Keratinocyte (primary cell): ENCODE data around the gene ANKDD1A. TPM values are rescaled to one million over a fixed set of nuclear protein-coding genes. Genes with fewer than 3 reads are reported as not detected.

ENCODE experiments used
- DNase-seq: peaks from one replicate; pipeline ENCODE4 v3.0.0-alpha.2; 2011; ENCODE audit warnings: low read depth, missing footprints, low spot score
- FAIRE-seq: peaks from 2 replicates; lab custom pipeline; 2011; peaks lifted over from hg19 to GRCh38; lab: Jason Lieb, UNC
- H2AFZ ChIP-seq: 2 replicates; pipeline ENCODE4 v1.6.0; 2012; ENCODE audit warnings: low read length, control low read depth, inconsistent platforms; ENCODE audit not compliant: control insufficient read depth
- H3K27ac ChIP-seq: 2 replicates; pipeline ENCODE4 v1.5.1; 2011; ENCODE audit warnings: low read length; ENCODE audit not compliant: control insufficient read depth, insufficient read depth
- H3K27me3 ChIP-seq: 3 replicates; pipeline ENCODE4 v1.6.0; 2011; ENCODE audit warnings: low read length; ENCODE audit not compliant: control insufficient read depth, insufficient read depth; ENCODE audit errors: extremely low read depth
- H3K36me3 ChIP-seq, 2 experiments: 2 replicates in 1 of 2; 3 replicates in 1 of 2; pipeline ENCODE4 v1.5.1; 2011; ENCODE audit warnings: low read length in 2 of 2, mild to moderate bottlenecking in 1 of 2; ENCODE audit not compliant: control insufficient read depth in 2 of 2, insufficient read depth in 2 of 2; ENCODE audit errors: extremely low read depth in 1 of 2
- H3K4me1 ChIP-seq: 3 replicates; pipeline ENCODE4 v1.5.1; 2011; ENCODE audit warnings: low read length; ENCODE audit not compliant: control insufficient read depth, insufficient read depth; ENCODE audit errors: extremely low read depth
- H3K4me2 ChIP-seq: 3 replicates; pipeline ENCODE4 v1.6.0; 2011; ENCODE audit warnings: low read depth, low read length; ENCODE audit not compliant: control insufficient read depth, insufficient read depth; ENCODE audit errors: extremely low read depth
- H3K4me3 ChIP-seq, 3 experiments: fragments of 200-600 bp in 1 of 3; sonication (generic) in 1 of 3; 2 replicates in 2 of 3; 3 replicates in 1 of 3; pipeline ENCODE4 v1.5.1; 2011 to 2016; ENCODE audit warnings: low read length in 3 of 3, mild to moderate bottlenecking in 3 of 3, control low read depth in 2 of 3, inconsistent platforms in 1 of 3, low read depth in 1 of 3, mixed read lengths in 1 of 3, mixed run types in 1 of 3, moderate library complexity in 1 of 3; ENCODE audit not compliant: control insufficient read depth in 2 of 3, insufficient read depth in 2 of 3; ENCODE audit errors: extremely low read depth in 1 of 3
- H3K79me2 ChIP-seq: 2 replicates; pipeline ENCODE4 v1.6.0; 2012; ENCODE audit warnings: low read length; ENCODE audit not compliant: control insufficient read depth, insufficient read depth
- H3K9ac ChIP-seq: 3 replicates; pipeline ENCODE4 v1.6.0; 2011; ENCODE audit warnings: low read length; ENCODE audit not compliant: control insufficient read depth, insufficient read depth; ENCODE audit errors: extremely low read depth
- H3K9me1 ChIP-seq: 3 replicates; pipeline ENCODE4 v1.6.0; 2011; ENCODE audit warnings: low read length; ENCODE audit not compliant: control insufficient read depth, insufficient read depth; ENCODE audit errors: extremely low read depth
- H3K9me3 ChIP-seq: 2 replicates; pipeline ENCODE4 v1.5.1; 2012; ENCODE audit warnings: low read depth, low read length; ENCODE audit not compliant: control insufficient read depth
- H4K20me1 ChIP-seq: 3 replicates; pipeline ENCODE4 v1.6.0; 2011; ENCODE audit warnings: low read length; ENCODE audit not compliant: control insufficient read depth, insufficient read depth; ENCODE audit errors: extremely low read depth
- CTCF ChIP-seq, 3 experiments: IDR thresholded peaks in 1 of 3; conservative IDR thresholded peaks in 1 of 3; optimal IDR thresholded peaks in 1 of 3; 2 replicates in 2 of 3; 3 replicates in 1 of 3; pipeline versions ENCODE3 to v1.5.1; 2011; ENCODE audit warnings: low read length in 3 of 3, mild to moderate bottlenecking in 3 of 3, moderate library complexity in 2 of 3, control low read depth in 1 of 3, inconsistent platforms in 1 of 3; ENCODE audit not compliant: insufficient read depth in 2 of 3; ENCODE audit errors: extremely low read depth in 1 of 3
- EZH2 ChIP-seq: IDR thresholded peaks from one replicate; pipeline ENCODE4 v1.6.1; 2012; ENCODE audit warnings: inconsistent platforms, mild to moderate bottlenecking, low read length, moderate library complexity
- dilution Hi-C: fragments of 300-500 bp; cut with MboI; formaldehyde crosslinking; loops from one replicate; pipeline ENCODE4 v1.7.0; 2020; ENCODE audit warnings: low sequenced_read_pairs; ENCODE audit not compliant: extremely low pct_ligation_motif_present
- polyA plus RNA-seq, 5 experiments: library from polyadenylated mRNA; depleted of rRNA in 3 of 5; stranded (reverse) in 3 of 5; stranded (forward) in 1 of 5; unstranded in 1 of 5; fragments of >200 nt; gene quantifications; 1 replicate in 1 of 5; 2 replicates in 3 of 5; 3 replicates in 1 of 5; pipeline versions ENCODE4 v1.2.1 to v1.2.3, GENCODE V29; 2011 to 2012; ENCODE audit warnings: missing spikeins in 2 of 5, low read depth in 1 of 5, low replicate concordance in 1 of 5

ANKDD1A gene
- polyA plus RNA-seq, 1 donor (not counting 4 experiments of a cell fraction or from before 2014, with no cell fraction given), result 1.1 TPM

GRCh38 chr15:64960153-64960552 lies 48.5 kb downstream of the ANKDD1A start:
- Histone ChIP-seq H3K9me1 (no peaks in the 10 kb centered on the region), H3K4me2 (no peak overlapping the region), H3K36me3 (peaks cover 23% of the 10 kb centered on the region in 2 experiments), H3K27ac (no peak overlapping the region), H3K4me3 (no peak overlapping the region), H3K79me2 (no peaks in the 10 kb centered on the region), H3K27me3 (no peaks in the 10 kb centered on the region), H3K4me1 (no peaks in the 10 kb centered on the region), H3K9ac (no peak overlapping the region), H3K9me3 (no peaks in the 10 kb centered on the region), H2AFZ (no peak overlapping the region), H4K20me1 (no peaks in the 10 kb centered on the region)
- FAIRE-seq (no peak), DNase-seq (no peak)
- TF ChIP-seq CTCF (optimal IDR thresholded peaks at IDR 0.05 in 1 of 3, IDR thresholded peaks at IDR 0.05 in 1 of 3, conservative IDR thresholded peaks at IDR 0.05 in 1 of 3; ENCODE audit: extremely low read depth in 1 of 3, insufficient read depth in 2 of 3, low read length in 3 of 3) (no peak), EZH2 (no peak)
- dilution Hi-C loops, result no loop called here

- Histone ChIP-seq H4K20me1 (no peaks in the 10 kb centered on the region), H3K27me3 (no peaks in the 10 kb centered on the region), H3K27ac (no peak overlapping the region), H3K79me2 (no peaks in the 10 kb centered on the region), H3K9ac (no peak overlapping the region), H3K9me1 (no peaks in the 10 kb centered on the region), H2AFZ (no peak overlapping the region), H3K4me3 (no peak overlapping the region), H3K36me3 (peaks cover 23 to 24% of the 10 kb centered on the region in 2 experiments), H3K4me2 (no peak overlapping the region), H3K4me1 (no peaks in the 10 kb centered on the region), H3K9me3 (no peaks in the 10 kb centered on the region)
- dilution Hi-C loops, result no loop called here
- TF ChIP-seq CTCF (optimal IDR thresholded peaks at IDR 0.05 in 1 of 3, IDR thresholded peaks at IDR 0.05 in 1 of 3, conservative IDR thresholded peaks at IDR 0.05 in 1 of 3; ENCODE audit: extremely low read depth in 1 of 3, insufficient read depth in 2 of 3, low read length in 3 of 3), result no peak
- no peak for TF ChIP-seq EZH2
- no peak for FAIRE-seq
- DNase-seq, result no peak
These were observed 49.3 kb downstream of the ANKDD1A start for GRCh38 chr15:64961013-64961412.
